NOMO-1 (cell line): ENCODE measurements around the gene GDF10.

Experiments
- DNase-seq, 2 experiments: peaks; one replicate each; lab custom pipeline; 2025; ENCODE audit not compliant: unreplicated experiment in 2 of 2; lab: John Stamatoyannopoulos, UW

GDF10 gene

GRCh38 chr10:47290338-47290737 lies 9.7 kb upstream of the GDF10 start:
- no peak for DNase-seq

- DNase-seq = no peak
Measured at GRCh38 chr10:47291682-47292081, 8.3 kb upstream of the GDF10 start.

- DNase-seq = no peak
Measured at GRCh38 chr10:47294057-47294456, 5.9 kb upstream of the GDF10 start.

- DNase-seq = no peak
Measured at GRCh38 chr10:47294501-47294900, 5.5 kb upstream of the GDF10 start.

GRCh38 chr10:47295411-47295810 lies 4.6 kb upstream of the GDF10 start:
- no peak for DNase-seq

- no peak for DNase-seq
Measured at GRCh38 chr10:47296156-47296894, 3.7 kb upstream of the GDF10 start.

- DNase-seq = no peak
Measured at GRCh38 chr10:47296941-47297340, 3.1 kb upstream of the GDF10 start.

GRCh38 chr10:47297866-47298540 lies 2.0 kb upstream of the GDF10 start:
- DNase-seq = no peak

GRCh38 chr10:47298715-47299114 lies 1.3 kb upstream of the GDF10 start:
- no peak for DNase-seq

GRCh38 chr10:47300429-47300931 lies 483 bp downstream of the GDF10 start:
- DNase-seq = no peak

- DNase-seq = no peak
Measured at GRCh38 chr10:47301833-47302232, 1.8 kb downstream of the GDF10 start.

- no peak for DNase-seq
Measured at GRCh38 chr10:47303105-47303504, 3.1 kb downstream of the GDF10 start.

GRCh38 chr10:47303866-47304265 lies 3.9 kb downstream of the GDF10 start:
- no peak for DNase-seq

- DNase-seq = no peak
Measured at GRCh38 chr10:47305566-47305965, 5.6 kb downstream of the GDF10 start.

- DNase-seq = no peak
Measured at GRCh38 chr10:47306387-47307210, 6.6 kb downstream of the GDF10 start.

- no peak for DNase-seq
Measured at GRCh38 chr10:47307381-47307780, 7.4 kb downstream of the GDF10 start.

- no peak for DNase-seq
Measured at GRCh38 chr10:47308775-47309174, 8.8 kb downstream of the GDF10 start.

- DNase-seq = no peak
Measured at GRCh38 chr10:47309408-47310089, 9.6 kb downstream of the GDF10 start.

GRCh38 chr10:47310090-47310505 lies 10.1 kb downstream of the GDF10 start:
- DNase-seq = no peak

GRCh38 chr10:47311193-47311931 lies 11.4 kb downstream of the GDF10 start:
- no peak for DNase-seq
